ENCODE measurements around the gene CHRM1. TPM values are rescaled to one million over a fixed set of nuclear protein-coding genes. Genes with fewer than 3 reads are reported as not detected.
"Not testable (repeated sequence)": the region's sequence is repeated elsewhere in the genome, so short reads cannot be mapped to it uniquely, and the experiment has no call there.

The CHRM1 gene
- total RNA-seq, 1 donor from 2014 or later: not detected

DNA sequence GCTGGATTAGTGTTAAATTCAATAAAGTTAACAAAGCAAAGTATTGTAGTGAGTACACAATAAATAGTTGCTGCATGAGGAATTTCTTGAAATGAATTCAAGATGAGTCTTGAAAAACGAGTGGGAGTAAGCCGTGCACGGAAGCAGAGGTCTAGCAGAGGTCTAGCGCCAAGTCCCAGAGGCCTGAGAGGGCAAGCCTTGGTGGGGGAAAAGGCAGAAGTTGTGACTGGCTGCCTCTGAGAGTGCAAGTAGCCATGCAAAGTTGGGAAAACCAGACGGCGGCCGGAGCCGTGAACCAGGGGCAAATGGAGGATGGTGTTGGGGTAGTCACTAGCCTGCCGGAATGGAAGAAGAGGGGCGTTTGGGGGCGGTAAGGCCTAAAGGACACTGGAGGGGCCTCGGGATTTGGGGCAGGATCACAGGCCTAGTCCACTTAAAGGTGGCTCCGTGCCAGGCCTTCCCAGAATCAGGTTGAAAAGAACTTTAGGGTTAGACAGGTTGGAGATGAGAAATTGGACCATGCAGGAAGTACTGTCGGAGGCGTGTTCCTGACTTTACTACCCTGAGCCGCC lies 40.8 kb downstream of the CHRM1 start:
- no peak for DNase-seq (ENCODE audit: extremely low read depth, low read depth, low spot score)

DNA sequence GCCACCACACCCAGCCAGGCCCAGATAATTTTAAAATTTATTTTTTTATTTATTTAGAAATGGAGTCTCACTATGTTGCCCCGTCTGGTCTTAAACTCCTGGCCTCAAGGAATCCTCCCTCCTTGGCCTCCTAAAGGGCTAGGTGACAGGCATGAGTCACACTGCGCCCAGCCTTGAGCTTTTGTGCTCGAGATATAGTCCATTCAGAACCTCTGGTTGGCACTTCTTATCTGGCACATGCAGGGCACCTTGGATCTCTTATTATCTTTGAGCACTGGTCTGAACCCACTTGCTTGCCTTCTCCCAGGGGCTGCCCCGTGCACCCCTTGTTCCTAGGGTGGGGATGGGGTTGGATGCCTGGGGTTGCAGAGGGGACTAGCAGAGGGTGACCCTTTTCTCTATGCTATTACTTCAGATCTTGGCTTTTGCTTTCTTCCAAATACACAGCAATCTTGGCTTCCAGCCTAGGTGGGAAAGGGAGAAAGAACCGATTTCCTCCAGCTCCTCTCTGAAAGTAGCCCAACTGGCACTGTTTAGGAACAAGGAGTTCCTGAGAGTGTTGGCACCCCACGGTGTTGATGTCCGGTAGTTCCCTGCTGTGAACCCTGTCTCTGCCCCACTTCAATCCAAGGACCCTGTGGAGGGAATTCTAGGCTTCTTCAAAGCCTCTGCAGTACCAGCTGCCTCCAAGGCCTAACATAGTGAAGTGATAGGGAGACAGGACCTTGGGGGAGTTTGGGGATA lies 41.8 kb downstream of the CHRM1 start:
- DNase-seq (ENCODE audit: extremely low read depth, low read depth, low spot score): no peak

DNA sequence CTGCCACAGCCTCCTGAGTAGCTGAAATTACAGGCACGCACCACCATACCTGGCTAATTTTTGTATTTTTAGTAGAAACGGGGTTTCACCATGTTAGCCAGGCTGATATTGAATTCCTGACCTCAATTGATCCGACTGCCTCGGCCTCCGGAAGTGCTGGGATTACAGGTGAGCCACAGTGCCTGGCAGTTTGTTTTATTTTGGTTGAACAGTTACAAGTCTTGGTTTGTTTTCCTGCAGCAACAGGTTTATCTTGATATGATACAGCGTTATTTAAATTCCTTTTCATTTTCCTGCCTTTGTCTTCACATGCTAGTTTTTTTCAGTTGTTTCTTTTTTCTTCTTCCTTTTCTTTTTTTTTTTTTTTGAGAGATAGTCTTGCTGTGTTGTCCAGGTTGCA lies 44.5 kb downstream of the CHRM1 start:
- DNase-seq (ENCODE audit: extremely low read depth, low read depth, low spot score): no peak

DNA sequence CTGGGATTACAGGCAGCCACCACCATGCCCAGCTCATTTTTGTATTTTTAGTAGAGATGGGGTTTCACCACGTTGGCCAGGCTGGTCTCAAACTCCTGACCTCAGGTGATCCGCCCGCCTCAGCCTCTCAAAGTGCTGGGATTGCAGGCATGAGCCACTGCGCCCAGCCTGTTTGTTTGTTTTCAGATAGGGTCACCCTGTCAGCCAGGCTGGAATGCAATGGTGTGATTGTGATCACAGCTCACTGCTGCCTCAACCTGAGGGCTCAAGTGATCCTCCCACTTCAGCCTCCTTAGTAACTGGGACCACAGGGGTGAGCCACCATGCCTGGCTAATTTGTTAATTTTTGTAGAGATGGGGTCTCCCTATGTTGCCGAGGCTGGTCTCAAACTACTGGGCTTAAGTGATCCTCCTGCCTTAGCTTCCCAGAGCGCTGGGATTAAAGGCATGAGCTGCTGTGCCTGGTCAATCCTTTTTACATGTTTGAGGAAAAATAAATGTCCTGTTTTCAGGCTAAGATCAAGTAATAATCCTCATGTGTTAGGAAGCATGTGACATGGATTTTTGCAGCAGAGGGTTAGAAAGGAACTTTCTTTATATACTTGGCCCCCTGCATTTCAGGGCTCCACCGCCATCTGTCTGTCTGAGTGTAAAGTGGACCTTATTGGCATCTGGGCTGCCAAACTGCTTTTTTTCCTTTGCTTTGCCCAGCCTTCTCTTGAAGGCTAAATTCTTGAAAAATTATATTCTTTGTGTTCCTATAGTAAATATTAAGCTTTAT lies 45.3 kb downstream of the CHRM1 start:
- no peak for DNase-seq (ENCODE audit: extremely low read depth, low read depth, low spot score)

DNA sequence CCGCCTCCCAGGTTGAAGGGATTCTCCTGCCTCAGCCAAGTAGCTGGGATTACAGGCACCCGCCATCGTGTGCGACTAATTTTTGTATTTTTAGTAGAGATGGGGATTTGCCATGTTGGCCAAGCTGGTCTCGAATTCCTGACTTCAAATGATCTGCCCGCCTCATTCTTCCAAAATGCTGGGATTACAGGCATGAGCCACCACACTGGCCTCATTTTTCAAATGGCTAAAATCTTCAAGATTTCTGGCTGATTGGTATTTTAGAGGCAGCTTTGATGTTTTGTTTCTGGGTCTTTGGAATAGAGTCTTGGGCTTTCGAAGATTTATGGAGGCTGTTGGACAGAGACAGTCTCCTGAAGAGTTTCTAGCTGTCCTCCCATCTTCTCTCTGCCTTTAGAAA lies 46.3 kb downstream of the CHRM1 start:
- DNase-seq (ENCODE audit: extremely low read depth, low read depth, low spot score): no peak

DNA sequence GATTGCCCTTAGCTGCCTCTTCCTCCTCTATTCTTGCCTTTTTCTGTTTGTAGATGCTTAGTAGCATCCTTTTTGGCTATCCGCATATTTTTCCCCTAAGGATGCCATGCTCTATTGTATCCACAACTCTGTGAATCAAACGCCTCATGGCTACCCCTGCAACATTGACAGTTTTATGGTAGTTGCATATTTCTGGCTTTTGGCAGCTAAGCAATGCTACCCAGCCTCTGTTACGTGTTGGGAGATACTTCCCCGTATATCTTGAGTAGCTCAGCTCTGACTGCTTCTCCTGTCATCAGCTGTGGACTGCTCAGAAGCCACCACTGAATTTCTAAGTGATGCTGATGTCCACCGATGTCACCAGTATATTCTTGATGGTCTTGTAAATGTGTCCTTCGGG lies 55.5 kb downstream of the CHRM1 start:
- DNase-seq (ENCODE audit: extremely low read depth, low read depth, low spot score): no peak

DNA sequence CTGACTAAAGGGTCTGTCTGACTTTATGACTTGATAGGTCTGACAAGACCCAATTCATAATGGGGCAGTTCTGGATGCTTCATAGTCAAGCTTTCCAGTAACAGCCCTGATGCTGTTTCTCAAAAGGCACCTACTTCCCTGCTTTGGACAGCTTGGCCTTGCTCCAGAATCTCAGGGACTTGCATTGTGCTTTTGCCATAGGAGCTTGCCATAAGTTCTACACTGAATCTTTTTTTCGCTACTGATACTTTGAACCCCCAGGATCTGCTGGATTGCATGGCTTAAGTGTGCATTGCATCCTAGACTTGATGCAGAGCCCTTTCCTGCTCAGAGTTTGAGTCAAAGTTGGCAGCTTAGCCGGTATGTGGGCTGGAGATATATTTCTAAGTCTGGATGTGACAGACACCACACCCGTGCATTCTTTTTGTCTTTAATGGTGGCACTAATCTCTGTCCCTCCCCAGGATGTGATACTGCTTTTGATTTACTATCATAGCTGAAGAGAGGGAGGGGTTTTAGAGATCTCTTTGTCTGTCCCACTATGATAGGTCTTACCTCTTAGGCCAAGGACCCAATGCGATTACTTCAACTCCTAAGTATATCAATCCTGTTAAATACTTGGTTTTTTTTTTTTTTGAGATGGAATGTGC lies 57.4 kb downstream of the CHRM1 start:
- no peak for DNase-seq (ENCODE audit: extremely low read depth, low read depth, low spot score)

DNA sequence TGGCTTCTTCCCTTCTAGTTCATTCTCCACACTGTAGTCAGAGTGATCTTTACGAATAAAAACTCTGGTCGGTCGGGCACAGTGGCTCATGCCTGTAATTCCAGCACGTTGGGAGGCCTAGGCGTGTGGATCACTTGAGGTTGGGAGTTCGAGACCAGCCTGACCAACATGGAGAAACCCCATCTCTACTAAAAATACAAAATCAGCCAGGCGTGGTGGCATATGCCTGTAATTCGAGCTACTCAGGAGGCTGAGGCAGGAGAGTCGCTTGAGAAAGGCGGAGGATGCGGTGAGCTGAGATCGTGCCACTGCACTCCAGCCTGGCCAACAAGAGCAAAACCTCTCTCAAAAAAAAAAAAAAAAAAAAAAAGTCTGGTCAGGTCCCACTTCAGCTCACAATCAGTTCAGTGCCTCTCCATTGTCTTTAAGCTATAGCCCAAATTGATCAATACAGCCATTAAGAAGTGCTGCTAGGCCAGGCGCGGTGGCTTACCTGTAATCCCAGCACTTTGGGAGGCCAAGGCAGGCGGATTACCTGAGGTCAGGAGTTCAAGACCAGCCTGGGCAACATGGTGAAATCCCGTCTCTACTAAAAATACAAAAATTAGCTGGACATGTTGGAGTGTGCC lies 59.5 kb downstream of the CHRM1 start:
- DNase-seq (ENCODE audit: extremely low read depth, low read depth, low spot score): not testable (repeated sequence)

DNA sequence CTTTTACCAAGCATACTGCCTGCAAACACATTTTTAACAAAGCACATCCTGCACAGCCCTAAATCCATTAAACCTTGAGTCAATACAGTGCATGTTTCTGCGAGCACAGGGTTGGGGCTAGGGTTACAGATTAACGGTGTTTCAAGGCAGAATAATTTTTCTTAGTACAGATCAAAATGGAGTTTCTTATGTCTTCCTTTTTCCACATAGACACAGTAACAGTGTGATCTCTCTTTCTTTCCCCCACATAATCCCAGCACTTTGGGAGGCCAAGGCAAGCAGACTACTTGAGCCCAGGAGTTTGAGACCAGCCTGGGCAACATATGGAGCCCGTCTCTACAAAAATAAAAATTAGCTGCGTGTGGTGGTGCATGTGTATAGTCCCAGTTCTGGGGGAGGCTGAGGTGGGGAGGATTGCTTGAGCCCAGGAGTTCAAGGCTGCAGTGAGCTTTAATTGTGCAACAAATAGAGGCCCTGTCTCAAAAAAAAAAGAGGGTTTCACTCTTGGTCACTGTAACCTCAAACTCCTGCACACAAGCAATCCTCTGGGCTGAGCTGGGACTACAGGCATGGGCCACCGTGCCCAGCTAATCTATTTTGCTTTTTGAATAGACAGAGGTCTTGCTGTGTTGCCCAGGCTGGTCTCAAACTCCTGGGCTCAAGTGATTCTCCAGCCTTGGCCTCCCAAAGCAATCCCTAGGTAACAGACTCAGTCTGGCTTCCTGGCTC lies 60.2 kb downstream of the CHRM1 start:
- no peak for DNase-seq (ENCODE audit: extremely low read depth, low read depth, low spot score)

DNA sequence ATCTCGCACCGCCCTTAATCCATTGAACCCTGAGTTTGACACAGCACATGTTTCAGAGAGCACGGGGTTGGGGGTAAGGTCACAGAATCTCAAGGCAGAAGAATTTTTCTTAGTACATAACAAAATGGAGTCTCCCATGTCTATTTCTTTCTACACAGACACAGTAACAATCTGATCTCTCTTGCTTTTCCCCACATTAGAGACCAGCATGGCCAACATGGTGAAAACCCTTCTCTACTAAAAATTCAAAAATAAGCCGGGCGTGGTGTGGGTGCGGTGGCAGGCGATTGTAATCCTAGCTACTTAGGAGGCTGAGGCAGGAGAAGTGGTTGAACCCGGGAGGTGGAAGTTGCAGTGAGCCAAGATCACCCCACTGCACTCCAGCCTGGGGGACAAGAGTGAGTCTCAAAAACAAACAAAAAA lies 61.9 kb downstream of the CHRM1 start:
- not testable (repeated sequence) for DNase-seq (ENCODE audit: extremely low read depth, low read depth, low spot score)

Other genes starting within 250 kb of the CHRM1 start
- gene UQCC3, start 249.7 kb downstream of the CHRM1 start, total RNA-seq: 7.8 and 9.9 TPM in 2 replicates
- gene LBHD1, start 249.1 kb downstream of the CHRM1 start, total RNA-seq: 2.1 and 7.1 TPM in 2 replicates
- gene UBXN1, start 242.3 kb downstream of the CHRM1 start, total RNA-seq: 134 and 162 TPM in 2 replicates
- not detected in 2 replicates for gene LRRN4CL, start 231.8 kb downstream of the CHRM1 start, total RNA-seq
- 34.8 and 36.4 TPM in 2 replicates for gene BSCL2, start 213.9 kb downstream of the CHRM1 start, total RNA-seq
- gene GNG3, start 213.7 kb downstream of the CHRM1 start, total RNA-seq: not detected in 2 replicates
- gene HNRNPUL2, start 193.9 kb downstream of the CHRM1 start, total RNA-seq: 13.2 and 23.6 TPM in 2 replicates
- gene TTC9C, start 192.9 kb downstream of the CHRM1 start, total RNA-seq: 34.9 and 35.2 TPM in 2 replicates
- gene ZBTB3, start 167.2 kb downstream of the CHRM1 start, total RNA-seq: 7.2 and 12.6 TPM in 2 replicates
- gene POLR2G, start 159.8 kb downstream of the CHRM1 start, total RNA-seq: 75.5 and 88.6 TPM in 2 replicates
- gene TAF6L, start 150.0 kb downstream of the CHRM1 start, total RNA-seq: 20.6 and 21.8 TPM in 2 replicates
- 63.9 and 65.4 TPM in 2 replicates for gene TMEM179B, start 134.0 kb downstream of the CHRM1 start, total RNA-seq
- 16.8 and 23.2 TPM in 2 replicates for gene TMEM223, start 129.4 kb downstream of the CHRM1 start, total RNA-seq
- 38.1 and 63.2 TPM in 2 replicates for gene NXF1, start 115.9 kb downstream of the CHRM1 start, total RNA-seq
- gene STX5, start 89.3 kb downstream of the CHRM1 start, total RNA-seq: 36.7 and 37.1 TPM in 2 replicates
- not detected in 2 replicates for gene TEX54, start 88.5 kb downstream of the CHRM1 start, total RNA-seq
- gene WDR74, start 81.8 kb downstream of the CHRM1 start, total RNA-seq: 32.3 and 37.5 TPM in 2 replicates
- gene SLC3A2, start 40.5 kb downstream of the CHRM1 start, total RNA-seq: 128 and 157 TPM in 2 replicates
- not detected in 2 replicates for gene SLC22A6, start 63.6 kb upstream of the CHRM1 start, total RNA-seq
- not detected in 2 replicates for gene SLC22A8, start 94.5 kb upstream of the CHRM1 start, total RNA-seq
- not detected in 2 replicates for gene SLC22A24, start 222.9 kb upstream of the CHRM1 start, total RNA-seq

Measured in glomerular endothelial cell (primary cell).